ENCODE data around the gene ACSS2.

ACSS2 gene

DNA sequence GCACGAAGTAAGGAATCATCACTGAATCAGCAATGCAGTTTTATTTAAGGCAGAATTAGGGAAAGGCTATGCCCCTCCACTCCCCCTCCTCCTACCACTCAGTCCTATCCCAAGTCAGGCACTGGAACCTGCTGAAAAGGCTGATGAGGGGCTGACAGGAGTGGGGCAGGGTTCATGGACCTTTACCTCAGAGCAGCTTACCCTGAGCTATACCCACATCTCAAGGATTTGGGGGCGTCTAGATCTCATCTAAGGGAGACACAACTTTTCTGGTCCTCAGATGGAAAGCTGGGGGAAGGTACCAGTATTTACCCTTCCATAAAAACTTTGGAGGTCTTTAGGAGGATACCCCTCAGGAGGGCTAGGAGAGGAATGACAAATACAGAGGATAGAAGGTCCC is 52.0 kb downstream of the ACSS2 start:
- H3K4me1 ChIP-seq = no peaks in the 10 kb centered on the region
- in situ Hi-C loops (cut with MboI; ENCODE audit: low sequenced_read_pairs) = no loop called here
- 0 out of 2 replicates have a peak, but pooled peaks cover 3% of the 10 kb centered on the region for H3K9me3 ChIP-seq
- peaks cover 83% of the 10 kb centered on the region for H3K36me3 ChIP-seq (replicated peaks)
- DNase-seq (ENCODE audit: low spot score in 2 of 2) = no peak
- H3K27me3 ChIP-seq (ENCODE audit: low read depth) = no peaks in the 10 kb centered on the region
- no peak overlapping the region for H3K4me3 ChIP-seq

DNA sequence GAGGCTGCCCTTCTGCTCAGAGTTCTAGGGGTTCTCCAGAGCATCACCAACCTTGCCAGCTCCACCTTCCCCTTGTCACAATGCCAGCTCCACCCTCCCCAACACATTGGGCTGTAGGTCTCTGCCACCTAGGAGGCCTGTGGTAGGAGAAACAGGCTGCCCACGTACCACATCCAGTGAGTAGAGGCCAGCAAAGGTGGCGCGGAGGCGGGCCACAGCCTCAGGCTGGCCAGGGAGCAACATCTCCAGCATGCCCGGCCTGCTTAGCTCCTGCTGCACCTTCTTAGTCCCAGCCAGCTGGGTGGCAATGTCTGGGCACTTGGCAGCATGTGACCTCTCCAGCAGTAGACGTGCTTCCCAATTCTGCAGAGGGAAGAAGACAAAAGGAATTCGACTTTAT is 55.4 kb downstream of the ACSS2 start:
- no peaks in the 10 kb centered on the region for H3K4me1 ChIP-seq
- no peaks in the 10 kb centered on the region for H3K27me3 ChIP-seq (ENCODE audit: low read depth)
- H3K4me3 ChIP-seq = no peak overlapping the region
- peaks cover 91% of the 10 kb centered on the region for H3K36me3 ChIP-seq (replicated peaks)
- in situ Hi-C loops (cut with MboI; ENCODE audit: low sequenced_read_pairs) = no loop called here
- no peak for DNase-seq (ENCODE audit: low spot score in 2 of 2)
- no peaks in the 10 kb centered on the region for H3K9me3 ChIP-seq

DNA sequence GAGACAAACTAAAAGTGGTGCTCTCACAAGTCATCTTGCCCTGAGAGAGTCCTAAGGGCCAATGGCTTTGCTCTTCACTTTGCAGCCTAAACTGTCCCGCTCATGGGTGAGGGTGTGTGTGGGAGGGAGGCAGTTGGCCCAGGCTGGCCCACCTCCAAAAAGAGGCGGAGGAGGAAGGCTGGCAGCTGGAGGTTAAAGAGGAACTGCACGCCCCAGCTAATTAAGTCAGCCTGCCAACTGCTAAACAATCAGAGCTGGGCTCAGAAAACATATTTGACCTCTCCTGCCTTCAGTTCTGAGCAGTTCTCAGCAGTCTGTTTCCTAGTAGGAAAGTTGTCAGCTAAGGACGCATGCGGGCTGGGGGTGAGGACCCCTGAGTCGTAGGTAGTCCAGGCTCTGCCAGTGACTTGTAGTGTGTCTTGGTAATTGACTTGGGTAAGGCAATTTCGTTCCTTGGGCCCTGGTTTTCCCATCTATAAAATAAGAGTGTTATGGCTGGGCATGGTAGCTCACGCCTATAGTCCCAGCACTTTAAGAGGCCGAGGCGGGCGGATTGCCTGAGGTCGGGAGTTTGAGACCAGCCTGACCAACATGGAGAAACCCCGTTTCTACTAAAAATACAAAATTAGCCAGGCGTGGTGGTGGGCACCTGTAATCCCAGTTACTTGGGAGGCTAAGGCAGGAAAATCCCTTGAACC is 62.2 kb downstream of the ACSS2 start:
- no peaks in the 10 kb centered on the region for H3K4me1 ChIP-seq
- peaks cover 66% of the 10 kb centered on the region for H3K36me3 ChIP-seq (replicated peaks)
- no peaks in the 10 kb centered on the region for H3K9me3 ChIP-seq
- no peak for DNase-seq (ENCODE audit: low spot score in 2 of 2)
- H3K27me3 ChIP-seq (ENCODE audit: low read depth) = no peaks in the 10 kb centered on the region
- no peak overlapping the region for H3K4me3 ChIP-seq
- in situ Hi-C loops (cut with MboI; ENCODE audit: low sequenced_read_pairs) = no loop called here

DNA sequence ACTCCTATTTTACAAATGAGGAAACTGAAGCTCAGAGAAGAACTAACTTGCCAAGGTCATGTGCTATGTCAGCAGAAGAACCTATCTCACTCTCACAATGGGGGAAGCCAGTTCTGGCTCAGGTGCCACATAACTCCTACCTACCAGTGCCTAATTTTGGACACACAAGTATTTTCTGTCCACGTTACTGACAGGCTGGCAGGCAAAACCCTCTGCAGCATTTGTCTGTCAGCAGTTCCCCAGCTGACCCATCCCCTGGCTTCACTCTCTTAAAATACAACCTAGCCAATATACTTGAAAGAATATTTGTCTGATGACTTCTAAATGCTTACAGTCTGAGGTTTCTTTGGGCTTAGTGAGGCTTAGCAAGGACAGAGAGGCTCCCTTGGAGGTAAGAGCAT is 63.7 kb downstream of the ACSS2 start:
- Histone ChIP-seq H3K27me3 (ENCODE audit: low read depth) (no peaks in the 10 kb centered on the region), H3K4me1 (no peaks in the 10 kb centered on the region), H3K36me3 (replicated peaks) (peaks cover 63% of the 10 kb centered on the region), H3K9me3 (no peaks in the 10 kb centered on the region), H3K4me3 (no peak overlapping the region)
- in situ Hi-C loops (cut with MboI; ENCODE audit: low sequenced_read_pairs) = no loop called here
- DNase-seq (ENCODE audit: low spot score in 2 of 2) = no peak

GRCh38 chr20:34941226-34941625 is 64.8 kb downstream of the ACSS2 start:
- Histone ChIP-seq H3K36me3 (replicated peaks) (peaks cover 61% of the 10 kb centered on the region), H3K4me3 (no peak overlapping the region), H3K4me1 (no peaks in the 10 kb centered on the region), H3K27me3 (ENCODE audit: low read depth) (no peaks in the 10 kb centered on the region), H3K9me3 (no peaks in the 10 kb centered on the region)
- DNase-seq (ENCODE audit: low spot score in 2 of 2) = no peak
- in situ Hi-C loops (cut with MboI; ENCODE audit: low sequenced_read_pairs) = no loop called here

DNA sequence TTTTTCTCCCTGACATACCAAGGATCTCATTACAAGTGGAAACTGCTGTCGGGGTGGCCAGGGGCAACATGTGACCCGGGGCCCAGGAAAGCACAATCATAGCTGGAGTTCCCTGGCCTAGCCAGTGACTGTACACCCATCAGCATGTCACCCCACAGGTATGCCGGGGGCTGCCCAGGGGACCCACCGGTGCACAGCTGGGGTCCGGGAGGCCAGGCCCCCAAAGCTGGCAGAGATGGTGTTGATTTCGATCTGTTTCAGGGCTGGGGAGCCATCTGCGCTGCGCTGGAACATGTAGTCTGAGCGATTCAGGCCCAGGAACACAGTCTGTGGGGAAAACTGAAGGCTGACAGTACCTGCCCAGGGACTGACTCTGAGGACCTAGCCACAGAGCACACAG is 65.9 kb downstream of the ACSS2 start:
- H3K4me3 ChIP-seq = no peak overlapping the region
- in situ Hi-C loops (cut with MboI; ENCODE audit: low sequenced_read_pairs) = no loop called here
- no peaks in the 10 kb centered on the region for H3K9me3 ChIP-seq
- H3K27me3 ChIP-seq (ENCODE audit: low read depth) = no peaks in the 10 kb centered on the region
- peaks cover 60% of the 10 kb centered on the region for H3K36me3 ChIP-seq (replicated peaks)
- DNase-seq (ENCODE audit: low spot score in 2 of 2) = no peak
- H3K4me1 ChIP-seq = no peaks in the 10 kb centered on the region

GRCh38 chr20:34943808-34944567 is 67.6 kb downstream of the ACSS2 start:
- in situ Hi-C loops (cut with MboI; ENCODE audit: low sequenced_read_pairs) = no loop called here
- Histone ChIP-seq H3K9me3 (no peaks in the 10 kb centered on the region), H3K4me3 (no peak overlapping the region), H3K4me1 (no peaks in the 10 kb centered on the region), H3K36me3 (replicated peaks) (peaks cover 53% of the 10 kb centered on the region), H3K27me3 (ENCODE audit: low read depth) (no peaks in the 10 kb centered on the region)
- DNase-seq (ENCODE audit: low spot score in 2 of 2) = no peak

- Histone ChIP-seq H3K27me3 (ENCODE audit: low read depth) (no peaks in the 10 kb centered on the region), H3K4me1 (no peaks in the 10 kb centered on the region), H3K4me3 (no peak overlapping the region), H3K9me3 (no peaks in the 10 kb centered on the region), H3K36me3 (replicated peaks) (peaks cover 48% of the 10 kb centered on the region)
- in situ Hi-C loops (cut with MboI; ENCODE audit: low sequenced_read_pairs) = no loop called here
- no peak for DNase-seq (ENCODE audit: low spot score in 2 of 2)
Observed at GRCh38 chr20:34945315-34946077, 69.1 kb downstream of the ACSS2 start.

GRCh38 chr20:34946661-34947060 is 70.2 kb downstream of the ACSS2 start:
- Histone ChIP-seq H3K4me3 (no peak overlapping the region), H3K4me1 (no peaks in the 10 kb centered on the region), H3K36me3 (replicated peaks) (peaks cover 47% of the 10 kb centered on the region), H3K27me3 (ENCODE audit: low read depth) (no peaks in the 10 kb centered on the region), H3K9me3 (no peaks in the 10 kb centered on the region)
- in situ Hi-C loops (cut with MboI; ENCODE audit: low sequenced_read_pairs) = no loop called here
- no peak for DNase-seq (ENCODE audit: low spot score in 2 of 2)

DNA sequence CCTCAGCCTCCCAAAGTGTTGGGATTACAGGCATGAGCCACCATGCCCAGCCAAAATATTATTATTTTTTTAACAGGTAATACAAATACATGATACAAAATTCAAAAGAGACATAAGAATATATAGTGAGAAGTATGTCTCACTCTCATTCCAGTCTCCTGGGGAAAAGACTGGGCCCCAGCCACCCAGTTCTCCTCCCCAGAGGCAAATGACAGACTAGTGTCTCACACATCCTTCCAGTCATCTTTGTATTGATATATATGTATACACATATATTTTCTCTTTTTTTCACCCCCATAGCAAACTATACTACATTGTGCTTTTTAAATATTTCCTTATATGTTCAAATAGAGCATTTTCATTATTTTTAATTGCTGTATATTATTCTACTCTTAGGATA is 70.9 kb downstream of the ACSS2 start:
- DNase-seq (ENCODE audit: low spot score in 2 of 2) = no peak
- Histone ChIP-seq H3K4me1 (no peaks in the 10 kb centered on the region), H3K4me3 (no peak overlapping the region), H3K36me3 (replicated peaks) (peaks cover 43% of the 10 kb centered on the region), H3K9me3 (no peaks in the 10 kb centered on the region), H3K27me3 (ENCODE audit: low read depth) (no peaks in the 10 kb centered on the region)
- in situ Hi-C loops (cut with MboI; ENCODE audit: low sequenced_read_pairs) = no loop called here

GRCh38 chr20:34948030-34948429 is 71.6 kb downstream of the ACSS2 start:
- in situ Hi-C loops (cut with MboI; ENCODE audit: low sequenced_read_pairs) = no loop called here

DNA sequence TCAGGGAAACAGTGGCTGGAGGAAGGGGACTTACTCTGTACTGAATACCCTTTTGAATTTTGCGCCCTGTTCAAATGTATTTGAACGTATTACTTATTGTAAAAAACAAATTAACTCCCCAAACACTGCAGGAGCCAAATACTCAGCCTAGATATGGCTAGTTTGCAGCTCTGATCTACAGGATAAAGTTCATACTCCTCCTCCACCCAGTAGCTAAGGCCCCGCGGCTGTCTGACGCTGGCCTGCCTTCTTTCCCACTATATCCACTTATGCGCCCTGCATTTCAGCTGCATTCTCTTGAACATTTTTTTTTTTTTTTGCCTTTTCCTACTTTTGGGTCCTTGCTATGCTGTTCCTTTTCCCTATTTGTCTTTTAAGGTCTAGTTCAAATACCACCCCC is 72.7 kb downstream of the ACSS2 start:
- Histone ChIP-seq H3K4me3 (no peak overlapping the region), H3K27me3 (ENCODE audit: low read depth) (no peaks in the 10 kb centered on the region), H3K4me1 (peaks cover 9% of the 10 kb centered on the region; the same call in 1 of the 2 replicates), H3K36me3 (replicated peaks) (peaks cover 35% of the 10 kb centered on the region), H3K9me3 (no peaks in the 10 kb centered on the region)
- in situ Hi-C loops (cut with MboI; ENCODE audit: low sequenced_read_pairs) = no loop called here
- DNase-seq (ENCODE audit: low spot score in 2 of 2) = no peak

More at GRCh38 chr20:34948030-34948429, 71.6 kb downstream of the ACSS2 start:
- H3K9me3 ChIP-seq = no peaks in the 10 kb centered on the region
- no peak for DNase-seq (ENCODE audit: low spot score in 2 of 2)
- H3K4me1 ChIP-seq = peaks cover 6% of the 10 kb centered on the region; the same call in 1 of the 2 replicates
- H3K36me3 ChIP-seq (replicated peaks) = peaks cover 37% of the 10 kb centered on the region
- H3K4me3 ChIP-seq = no peak overlapping the region
- H3K27me3 ChIP-seq (ENCODE audit: low read depth) = no peaks in the 10 kb centered on the region

- no peak for DNase-seq (ENCODE audit: low spot score in 2 of 2)
Observed at GRCh38 chr20:34951252-34951651, 74.8 kb downstream of the ACSS2 start.

GRCh38 chr20:34951652-34952051 is 75.2 kb downstream of the ACSS2 start:
- DNase-seq (ENCODE audit: low spot score in 2 of 2) = no peak
- in situ Hi-C loops (cut with MboI; ENCODE audit: low sequenced_read_pairs) = no loop called here

More at GRCh38 chr20:34951252-34951651, 74.8 kb downstream of the ACSS2 start:
- H3K4me3 ChIP-seq = no peak overlapping the region
- in situ Hi-C loops (cut with MboI; ENCODE audit: low sequenced_read_pairs) = no loop called here
- H3K27me3 ChIP-seq (ENCODE audit: low read depth) = no peaks in the 10 kb centered on the region
- no peaks in the 10 kb centered on the region for H3K9me3 ChIP-seq
- H3K36me3 ChIP-seq (replicated peaks) = peaks cover 19% of the 10 kb centered on the region
- peaks cover 20% of the 10 kb centered on the region for H3K4me1 ChIP-seq

More at GRCh38 chr20:34951652-34952051, 75.2 kb downstream of the ACSS2 start:
- peaks cover 15% of the 10 kb centered on the region for H3K36me3 ChIP-seq (replicated peaks)
- H3K4me3 ChIP-seq = no peak overlapping the region
- H3K4me1 ChIP-seq = peaks cover 21% of the 10 kb centered on the region
- no peaks in the 10 kb centered on the region for H3K9me3 ChIP-seq
- no peaks in the 10 kb centered on the region for H3K27me3 ChIP-seq (ENCODE audit: low read depth)

Data from HAP-1 (cell line).